NCI-H748 treated with DMSO at 0.1 percent for 48 hours (cell line): Measurements from ENCODE around the gene AP1S3.

Experiments used
- DNase-seq: peaks from one replicate; lab custom pipeline; 2025; lab: John Stamatoyannopoulos, UW

AP1S3 gene

DNA sequence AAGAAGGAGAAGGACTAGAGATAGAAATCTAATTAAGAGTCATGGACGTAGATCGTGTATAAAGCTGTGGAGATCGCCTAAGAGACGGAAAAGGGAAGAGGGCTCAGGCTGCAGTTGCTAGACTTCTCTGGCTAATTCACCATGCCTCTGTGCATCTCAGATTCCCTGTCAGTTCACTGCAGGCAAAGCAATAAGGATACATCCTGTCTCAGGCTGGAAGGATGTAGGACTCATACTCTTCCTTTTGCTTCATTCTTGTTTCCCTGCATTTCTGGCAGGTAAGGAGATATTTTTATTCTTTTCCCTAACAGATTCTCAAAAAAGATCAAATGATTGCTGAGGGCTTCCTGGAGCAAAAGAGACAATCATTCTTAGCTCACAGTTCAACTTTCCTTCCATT is 112.5 kb downstream of the AP1S3 start:
- no peak for DNase-seq

DNA sequence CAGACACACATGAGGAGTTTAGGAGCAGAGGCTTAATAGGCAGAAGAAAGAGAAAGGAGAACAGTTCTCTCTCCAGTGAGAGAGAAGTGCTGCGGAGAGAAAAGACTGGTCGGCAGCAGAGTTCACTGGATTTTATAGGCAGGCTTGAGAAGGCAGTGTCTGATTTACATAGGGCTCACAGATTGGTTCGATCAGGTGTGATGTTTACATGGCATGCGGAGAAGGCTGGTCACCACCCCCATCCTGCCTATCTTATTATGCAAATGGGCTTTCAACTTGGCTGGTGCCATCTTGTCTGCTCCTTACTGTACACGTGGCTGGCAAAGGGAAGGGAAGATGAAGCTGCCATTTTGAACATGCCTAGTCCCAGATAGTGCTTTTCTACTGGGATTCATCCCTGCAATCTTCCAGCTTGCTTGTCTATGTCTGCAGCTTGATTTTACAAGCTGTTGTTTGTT is 113.4 kb downstream of the AP1S3 start:
- no peak for DNase-seq

DNA sequence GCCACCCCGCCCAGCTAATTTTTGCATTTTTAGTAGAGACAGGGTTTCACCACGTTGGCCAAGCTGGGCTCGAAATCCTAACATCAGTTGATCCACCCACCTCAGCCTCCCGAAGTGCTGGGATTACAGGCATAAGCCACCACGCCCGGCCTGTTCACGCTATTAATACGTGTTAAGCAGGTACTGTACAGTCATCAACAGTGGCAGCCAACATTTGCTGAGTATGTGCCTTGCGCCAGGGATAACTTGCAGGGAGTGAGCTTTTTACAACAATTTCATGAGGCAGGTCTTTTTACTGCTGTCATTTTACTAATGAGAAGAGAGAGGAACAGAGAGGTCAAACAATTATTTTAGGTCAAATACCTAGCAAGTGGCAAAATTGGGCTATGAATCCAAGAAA is 115.2 kb downstream of the AP1S3 start:
- DNase-seq = no peak

DNA sequence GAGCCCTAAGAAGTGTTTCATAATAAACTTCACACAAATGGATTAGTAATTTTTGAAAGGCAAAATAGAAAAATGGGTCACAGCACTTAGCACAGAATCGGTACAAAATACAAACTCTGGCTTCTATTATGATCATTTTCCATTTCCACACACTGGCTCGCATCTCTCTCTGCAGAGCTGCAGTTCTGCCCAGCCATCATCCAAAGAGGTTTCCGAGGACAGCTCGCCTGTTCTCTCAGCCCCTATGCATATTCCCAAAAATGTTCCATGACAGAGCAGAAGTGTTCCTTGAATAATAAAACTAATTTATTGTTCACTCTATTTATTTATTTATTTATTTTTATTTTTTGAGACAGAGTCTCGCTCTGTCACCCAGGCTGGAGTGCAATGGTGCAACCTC is 115.6 kb downstream of the AP1S3 start:
- no peak for DNase-seq

DNA sequence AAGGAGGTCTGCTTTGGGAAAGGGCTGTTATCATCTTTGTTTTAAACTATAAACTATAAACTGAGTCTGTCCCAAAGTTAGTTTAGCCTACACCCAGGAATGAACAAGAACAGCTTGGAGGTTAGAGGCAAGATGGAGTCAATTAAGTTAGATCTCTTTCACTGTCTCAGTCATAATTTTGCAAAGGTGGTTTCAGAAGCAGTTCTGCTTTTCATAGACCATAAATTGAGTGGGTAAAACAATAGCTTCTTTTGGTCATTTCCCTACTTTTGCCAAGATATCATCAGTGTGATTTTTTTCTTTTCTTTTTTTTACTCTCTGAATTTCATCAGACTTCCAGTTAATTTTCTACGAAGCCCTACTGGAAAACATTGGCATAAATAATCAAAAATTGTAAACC is 117.0 kb downstream of the AP1S3 start:
- DNase-seq = no peak

DNA sequence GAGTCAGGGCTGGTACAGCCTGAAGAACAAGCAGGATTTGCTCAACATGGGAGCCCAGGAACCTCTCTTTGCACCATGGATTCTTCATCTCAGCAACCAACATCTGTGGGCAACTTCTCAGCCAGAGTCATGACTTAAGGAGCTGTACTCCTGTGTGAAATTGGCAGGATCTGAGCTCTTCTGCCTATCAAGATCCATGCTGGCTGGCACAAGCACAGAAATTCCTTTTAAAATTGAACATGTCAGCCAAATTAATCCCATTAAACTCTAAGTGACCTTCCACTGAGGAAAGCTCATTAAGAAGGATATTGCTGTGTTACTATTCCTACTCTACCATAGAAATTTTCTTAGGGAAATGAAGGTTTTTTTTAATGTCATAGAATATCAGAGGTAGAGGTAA is 124.7 kb downstream of the AP1S3 start:
- no peak for DNase-seq

DNA sequence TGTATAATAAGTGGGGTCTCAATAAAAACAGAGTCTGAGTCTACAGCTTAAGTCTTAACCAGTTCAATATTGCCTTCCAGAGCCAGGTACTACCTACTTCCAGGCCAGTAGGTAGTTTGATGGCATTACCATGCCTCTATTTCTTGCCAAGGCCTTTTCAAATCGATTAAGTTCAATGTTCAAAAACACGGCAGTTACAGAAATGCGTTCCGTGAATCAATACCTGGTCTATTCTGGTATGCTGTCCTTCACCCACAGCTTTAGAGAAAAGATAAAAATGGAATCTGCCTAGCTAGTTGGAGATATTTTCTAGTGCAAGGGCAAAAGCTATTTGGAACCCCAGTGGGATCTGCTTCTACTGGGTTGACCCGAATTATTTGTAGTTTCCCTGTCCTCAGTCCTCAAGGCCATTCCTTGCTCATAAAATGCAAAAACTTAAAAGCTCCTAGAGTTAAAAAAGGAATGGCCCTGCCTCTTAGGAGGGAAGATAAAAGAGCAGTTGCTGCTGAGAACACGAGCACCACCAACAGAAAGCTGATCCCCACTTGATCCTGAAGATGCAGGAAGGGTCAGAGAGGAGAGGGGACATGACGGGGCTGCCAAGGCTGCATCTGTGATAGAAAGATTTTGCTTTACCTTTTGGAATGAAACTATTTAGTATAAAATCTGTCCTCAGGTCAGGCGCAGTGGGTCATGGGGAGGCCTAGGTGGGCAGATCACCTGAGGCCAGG is 125.6 kb downstream of the AP1S3 start:
- DNase-seq = no peak
